ENCODE results near the gene FRMD3.

DNA sequence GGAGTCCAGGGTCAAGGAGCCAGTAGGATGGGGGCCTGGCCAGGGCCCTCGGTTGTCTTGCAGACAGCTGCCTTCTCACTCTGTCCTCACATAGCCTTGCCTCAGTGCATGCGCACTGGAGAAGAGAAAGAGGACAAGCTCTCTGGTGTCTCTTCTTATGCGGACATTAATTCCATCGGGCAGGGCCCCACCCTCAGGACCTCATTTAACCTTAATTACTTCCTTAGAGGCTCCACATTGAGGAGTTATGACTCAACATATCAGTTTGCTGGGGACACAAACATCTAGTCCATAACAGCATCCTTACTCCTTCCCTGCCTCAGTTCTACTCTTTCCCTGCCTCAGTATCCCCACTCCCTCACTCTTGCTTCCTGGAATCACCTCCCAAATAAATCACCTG lies 78.4 kb downstream of the FRMD3 start:
- TF ChIP-seq EZH2phosphoT487 (IDR thresholded peaks at IDR 0.05) (no peak), EZH2 (IDR thresholded peaks at IDR 0.05) (no peak)
- TF ChIP-seq, protein P1, sequence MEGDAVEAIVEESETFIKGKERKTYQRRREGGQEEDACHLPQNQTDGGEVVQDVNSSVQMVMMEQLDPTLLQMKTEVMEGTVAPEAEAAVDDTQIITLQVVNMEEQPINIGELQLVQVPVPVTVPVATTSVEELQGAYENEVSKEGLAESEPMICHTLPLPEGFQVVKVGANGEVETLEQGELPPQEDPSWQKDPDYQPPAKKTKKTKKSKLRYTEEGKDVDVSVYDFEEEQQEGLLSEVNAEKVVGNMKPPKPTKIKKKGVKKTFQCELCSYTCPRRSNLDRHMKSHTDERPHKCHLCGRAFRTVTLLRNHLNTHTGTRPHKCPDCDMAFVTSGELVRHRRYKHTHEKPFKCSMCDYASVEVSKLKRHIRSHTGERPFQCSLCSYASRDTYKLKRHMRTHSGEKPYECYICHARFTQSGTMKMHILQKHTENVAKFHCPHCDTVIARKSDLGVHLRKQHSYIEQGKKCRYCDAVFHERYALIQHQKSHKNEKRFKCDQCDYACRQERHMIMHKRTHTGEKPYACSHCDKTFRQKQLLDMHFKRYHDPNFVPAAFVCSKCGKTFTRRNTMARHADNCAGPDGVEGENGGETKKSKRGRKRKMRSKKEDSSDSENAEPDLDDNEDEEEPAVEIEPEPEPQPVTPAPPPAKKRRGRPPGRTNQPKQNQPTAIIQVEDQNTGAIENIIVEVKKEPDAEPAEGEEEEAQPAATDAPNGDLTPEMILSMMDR (IDR thresholded peaks at IDR 0.05) = no peak
